HG02588 (cell line): ENCODE results near the gene NQO2.
"Not testable (repeated sequence)": the region's sequence is repeated elsewhere in the genome, so short reads cannot be mapped to it uniquely, and the experiment has no call there.

ENCODE experiments used
- ATAC-seq: cut with Tn5 transposase; IDR thresholded peaks from one replicate; pipeline ENCODE4 v1.9.1; 2021; ENCODE audit warnings: mild to moderate bottlenecking, moderate library complexity; ENCODE audit not compliant: unreplicated experiment

Gene NQO2

DNA sequence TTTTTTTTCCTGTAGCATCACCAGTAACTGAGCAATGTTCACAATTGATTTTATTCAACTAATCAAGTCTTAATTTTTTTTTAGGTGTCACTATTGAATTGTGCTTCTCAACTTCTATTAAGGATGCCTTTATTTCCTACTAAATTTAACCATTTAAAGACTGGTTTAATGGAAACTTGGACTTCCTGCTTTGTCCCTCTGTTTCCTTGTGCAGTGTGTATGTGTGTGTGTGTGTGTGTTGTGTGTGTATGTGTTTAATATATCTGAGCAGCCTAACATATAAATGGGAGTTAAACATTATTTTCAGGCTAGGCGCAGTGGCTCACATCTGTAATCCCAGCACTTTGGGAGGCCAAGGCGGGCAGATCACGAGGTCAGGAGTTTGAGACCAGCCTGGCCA is 30.1 kb upstream of the NQO2 start:
- ATAC-seq, result no peak

DNA sequence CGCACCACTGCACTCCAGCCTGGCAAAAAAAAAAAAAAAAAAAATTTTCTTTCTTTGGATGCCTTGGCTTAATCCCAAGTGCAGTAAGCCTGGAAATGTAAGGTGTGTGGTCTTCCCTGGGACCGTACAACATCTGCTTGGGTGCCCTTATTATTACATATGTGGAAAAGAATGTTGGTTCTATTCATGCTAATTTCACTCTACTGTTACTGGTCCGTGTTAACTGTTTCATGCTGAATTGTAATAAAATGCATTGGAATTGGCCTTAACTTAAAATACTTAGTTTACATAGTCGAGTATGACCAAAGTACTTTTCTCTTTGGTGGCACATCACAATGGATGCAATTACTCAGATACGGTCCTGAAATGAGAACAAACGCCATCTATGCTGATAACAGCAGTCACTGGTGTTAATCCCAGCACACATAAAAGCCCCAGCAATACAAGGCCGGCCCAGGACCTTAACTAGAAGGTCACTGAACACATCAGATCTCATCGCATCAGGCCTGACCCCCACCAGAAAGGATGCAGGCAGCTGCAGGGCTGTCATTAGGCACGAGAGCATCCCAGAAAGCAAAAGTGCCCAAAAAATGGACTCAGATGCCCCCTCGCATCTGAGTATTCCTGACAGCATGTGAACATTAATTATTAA is 29.5 kb upstream of the NQO2 start:
- ATAC-seq, result no peak

DNA sequence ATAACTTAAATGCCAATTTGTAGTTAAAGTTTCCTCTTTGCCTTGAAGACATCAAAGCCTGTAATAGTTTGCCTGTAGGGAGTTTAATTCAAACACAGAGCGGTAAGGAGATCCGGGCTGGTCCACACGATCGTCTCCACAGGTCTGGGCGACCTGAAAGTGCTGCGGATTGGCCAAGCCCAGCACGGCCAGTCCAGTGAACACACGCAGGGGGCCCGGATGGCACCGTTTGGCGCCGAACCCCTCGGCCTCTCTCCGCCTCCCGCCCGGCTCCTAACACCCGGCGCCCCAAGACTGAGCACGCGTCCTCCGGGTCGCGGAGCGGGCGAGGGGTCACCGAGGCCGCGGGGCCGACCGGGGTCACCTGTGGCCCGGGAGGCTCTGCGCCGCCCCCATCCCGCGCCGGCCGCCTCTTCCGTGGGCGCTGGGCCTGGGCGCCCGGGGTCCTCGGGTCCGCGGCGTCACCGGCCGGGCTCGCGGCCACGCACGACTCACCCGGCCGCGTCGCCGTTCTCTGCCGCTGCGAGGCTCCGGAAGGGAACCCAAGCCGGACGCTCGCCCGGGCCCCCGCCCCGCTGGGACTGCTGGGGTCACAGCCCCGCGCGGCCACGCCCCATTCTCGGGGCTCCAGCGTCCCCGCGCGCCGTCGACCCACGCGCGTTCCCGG is 28.8 kb upstream of the NQO2 start:
- ATAC-seq, result no peak

DNA sequence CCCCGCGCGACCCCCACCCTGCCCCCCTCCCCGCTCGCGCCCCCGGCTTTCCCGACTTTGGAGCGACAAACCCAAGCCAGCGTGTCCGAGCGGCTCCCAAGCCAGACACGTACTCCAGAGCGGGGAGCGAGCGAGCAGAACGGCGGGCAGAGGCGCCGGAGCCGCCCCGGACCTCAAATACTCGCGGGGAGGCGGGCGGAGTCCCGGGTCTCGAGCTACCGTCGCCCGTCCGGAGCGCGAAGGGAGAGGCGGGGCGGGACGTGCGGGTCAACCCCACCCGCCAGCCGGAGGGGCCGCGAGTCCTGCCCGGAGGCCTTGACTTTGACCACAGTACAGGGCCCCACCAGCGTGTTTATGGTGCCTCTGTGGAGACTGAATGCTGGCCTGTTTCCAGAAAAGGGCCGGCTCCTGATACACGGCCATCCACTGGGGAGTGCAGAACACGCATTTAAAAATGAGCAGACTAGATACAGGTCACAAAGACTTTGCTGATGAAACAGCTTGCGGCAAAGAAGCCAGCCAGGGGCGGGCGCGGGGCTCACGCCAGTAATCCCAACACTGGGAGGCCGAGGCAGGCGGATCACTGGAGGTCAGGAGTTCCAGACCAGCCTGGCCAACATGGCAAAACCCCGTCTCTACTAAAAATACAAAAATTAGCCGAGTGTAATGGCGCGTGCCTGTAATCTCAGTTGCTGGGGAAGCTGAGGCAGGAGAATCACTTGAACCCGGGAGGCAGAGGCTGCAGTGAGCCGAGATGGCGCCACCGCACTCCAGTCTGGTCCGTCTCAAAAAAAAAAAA is 28.1 kb upstream of the NQO2 start, which contains the start of gene SERPINB6:
TSS of gene SERPINB6 (minus strand) at position 148 of the 799 bp plus-strand sequence. CDS start 12,235 bp downstream, outside the sequence.
- ATAC-seq, result no peak

DNA sequence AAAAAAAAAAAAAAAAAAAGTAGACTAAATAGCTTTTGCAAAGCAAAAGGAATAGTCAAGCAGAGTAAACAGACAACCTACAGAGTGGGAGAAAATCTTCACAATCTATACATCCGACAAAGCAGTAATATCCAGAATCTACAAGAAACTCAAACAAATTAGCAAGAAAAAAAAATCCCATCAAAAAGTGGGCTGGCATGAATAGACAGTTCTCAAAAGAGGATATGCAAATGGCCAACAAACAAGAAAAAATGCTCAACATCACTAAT is 27.5 kb upstream of the NQO2 start:
- not testable (repeated sequence) for ATAC-seq

DNA sequence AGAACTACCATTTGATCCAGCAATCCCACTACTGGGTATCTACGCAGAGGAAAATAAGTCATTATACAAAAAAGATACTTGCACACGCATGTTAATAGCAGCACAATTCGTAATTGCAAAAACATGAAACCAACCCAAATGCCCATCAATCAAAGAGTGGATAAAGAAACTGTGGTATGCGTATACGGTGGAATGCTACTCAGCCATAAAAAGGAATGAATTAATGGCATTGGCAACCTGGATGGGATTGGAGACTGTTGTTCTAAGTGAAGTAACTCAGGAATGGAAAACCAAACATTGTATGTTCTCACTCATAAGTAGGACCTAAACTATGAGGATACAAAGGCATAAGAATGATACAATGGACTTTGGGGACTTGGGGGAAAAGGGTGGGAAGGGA is 27.0 kb upstream of the NQO2 start:
- not testable (repeated sequence) for ATAC-seq

DNA sequence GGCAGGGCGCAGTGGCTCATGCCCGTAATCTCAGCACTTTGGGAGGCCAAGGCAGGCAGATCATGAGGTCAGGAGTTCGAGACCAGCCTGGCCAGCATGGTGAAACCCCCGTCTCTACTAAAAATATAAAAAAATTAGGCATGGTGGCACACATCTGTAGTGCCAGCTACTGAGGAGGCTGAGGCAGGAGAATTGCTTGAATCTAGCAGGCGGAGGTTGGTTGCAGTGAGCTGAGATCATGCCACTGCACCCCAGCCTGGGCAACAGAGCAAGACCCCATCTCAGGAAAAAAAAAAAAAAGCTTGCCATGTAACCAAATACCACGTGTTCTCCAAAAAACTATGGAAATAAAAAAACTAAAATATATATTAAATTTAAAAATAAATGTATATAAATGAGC is 26.5 kb upstream of the NQO2 start:
- ATAC-seq, result not testable (repeated sequence)

DNA sequence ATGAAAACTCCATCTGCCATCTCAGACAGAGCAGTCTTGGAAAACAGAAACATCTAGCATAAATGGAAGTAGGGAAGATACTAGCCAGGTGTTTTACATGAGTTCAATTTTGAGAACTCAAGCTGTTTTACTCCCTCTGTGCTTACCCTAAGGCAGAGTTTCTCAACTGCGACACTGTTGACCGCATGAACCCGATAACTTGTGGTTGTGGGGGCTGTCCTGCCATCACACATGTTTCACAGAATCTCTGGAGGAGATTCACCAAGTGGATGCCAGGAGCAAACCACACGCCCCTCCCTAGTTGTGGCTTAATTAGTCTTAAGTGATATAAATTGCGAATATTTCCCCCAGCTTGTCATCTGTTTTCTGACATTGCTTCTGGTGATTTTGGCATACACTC is 26.0 kb upstream of the NQO2 start:
- ATAC-seq, result no peak

DNA sequence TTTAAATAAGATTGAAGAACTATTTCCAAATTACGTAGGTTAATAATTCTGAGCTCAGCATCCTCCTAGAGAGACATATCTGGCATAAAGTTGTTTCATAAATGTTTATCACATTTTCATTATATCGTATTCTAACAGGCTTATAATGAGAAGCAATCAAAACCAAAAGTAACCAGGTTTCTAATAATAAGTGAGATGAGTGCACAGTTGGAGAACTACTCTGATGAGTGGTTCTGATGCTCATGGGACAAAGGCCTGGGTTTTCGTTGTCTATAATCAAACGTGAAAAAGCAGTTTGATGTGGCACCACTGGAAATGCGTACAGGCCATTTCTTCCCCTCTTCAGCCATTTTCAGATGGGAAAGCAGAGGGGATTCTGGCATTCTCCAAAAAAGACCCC is 23.6 kb upstream of the NQO2 start:
- ATAC-seq, result no peak

DNA sequence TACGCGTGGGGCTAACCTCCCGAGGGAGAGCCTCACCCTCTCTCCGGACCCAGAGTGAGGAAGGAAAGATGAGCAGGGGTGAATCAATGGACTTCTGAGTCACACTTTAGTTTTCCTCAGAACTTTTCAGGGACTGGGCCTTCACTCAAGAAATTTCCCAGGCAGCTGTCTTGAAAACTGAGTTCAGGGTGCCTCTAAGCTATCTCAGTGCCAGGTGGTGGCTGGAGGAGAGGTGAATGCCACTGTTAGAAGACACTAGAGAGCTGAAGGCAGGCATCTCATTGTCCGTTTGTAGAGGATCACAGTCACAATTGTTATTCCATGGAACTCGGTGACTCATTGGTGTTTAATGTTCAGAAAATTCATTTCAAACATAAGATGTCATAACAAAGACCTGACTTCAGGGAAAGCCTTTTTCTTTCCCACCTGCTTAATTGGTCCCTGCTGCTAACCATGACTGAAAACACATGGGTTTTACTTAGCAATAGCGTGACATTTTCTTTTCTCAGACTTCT is 23.1 kb upstream of the NQO2 start:
- no peak for ATAC-seq

DNA sequence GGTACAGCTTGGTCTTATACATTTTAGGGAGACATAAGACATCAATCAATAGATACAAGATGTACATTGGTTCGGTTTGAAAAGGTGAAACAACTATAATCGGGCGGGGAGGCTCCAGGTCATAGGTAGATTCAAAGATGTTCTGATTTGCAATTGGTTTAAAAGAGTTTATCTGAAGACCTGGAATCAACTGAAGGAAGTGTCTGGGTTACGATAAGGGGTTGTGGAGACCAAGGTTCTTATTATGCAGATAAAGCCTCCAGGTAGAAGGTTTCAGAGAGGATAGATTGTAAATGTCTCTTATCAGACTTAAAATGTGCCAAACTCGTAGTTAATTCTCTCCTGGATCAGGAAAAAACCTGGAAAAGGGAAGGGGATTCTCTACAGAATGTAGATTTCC is 22.4 kb upstream of the NQO2 start:
- ATAC-seq, result no peak

DNA sequence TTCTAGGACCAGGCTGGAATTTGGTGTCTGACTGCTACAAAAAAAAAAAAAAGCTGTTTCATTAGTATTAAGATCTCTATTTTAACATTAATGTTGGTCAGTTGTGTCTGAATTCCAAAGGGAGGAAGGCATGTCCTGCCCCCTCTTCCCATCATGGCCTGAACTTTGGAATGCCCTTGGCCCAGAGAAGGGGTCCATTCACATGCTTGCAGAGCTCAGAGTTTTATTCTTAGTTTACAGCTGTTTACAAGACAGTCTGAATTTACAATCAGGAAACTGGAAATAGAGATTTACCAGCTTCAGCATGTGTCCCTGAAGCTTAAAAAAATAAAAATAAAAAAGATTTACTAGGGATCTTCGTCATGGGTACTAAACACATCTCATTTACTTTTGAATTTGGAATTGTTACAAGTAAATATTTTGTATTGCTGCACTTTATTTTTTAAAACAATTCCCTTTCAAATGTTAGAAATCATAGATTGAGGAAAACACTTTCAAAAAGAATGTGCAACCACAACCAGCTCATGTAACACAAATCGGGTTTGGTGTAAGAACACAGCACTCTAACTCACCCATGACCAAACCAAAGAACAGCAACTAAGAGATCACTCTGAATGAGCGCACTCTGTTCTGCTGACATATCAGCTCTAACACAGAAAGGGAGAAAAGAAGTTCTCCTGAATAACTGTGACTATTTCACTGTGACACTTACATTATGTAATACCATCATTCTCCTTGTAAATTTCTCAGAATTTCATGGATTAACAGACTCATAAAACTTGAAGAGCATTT is 21.7 kb upstream of the NQO2 start:
- ATAC-seq, result no peak

DNA sequence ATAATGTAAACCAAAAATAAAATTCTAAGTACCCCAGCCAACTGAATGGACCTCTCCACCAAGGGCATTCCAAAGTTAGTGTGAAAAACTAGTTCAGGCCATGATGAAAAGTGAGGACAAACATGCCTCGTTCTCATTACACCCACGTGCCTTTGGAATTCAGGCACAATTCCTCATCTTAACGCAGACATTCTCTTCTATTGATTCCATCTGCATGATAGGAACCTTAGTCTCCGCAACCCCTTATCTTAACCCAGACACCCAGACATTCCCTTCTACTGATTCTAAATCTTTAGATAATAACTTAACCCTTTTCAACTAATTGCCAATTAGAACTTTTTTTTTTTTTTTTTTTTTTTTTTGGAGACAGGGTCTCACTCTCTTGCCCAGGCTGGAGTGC is 20.8 kb upstream of the NQO2 start:
- no peak for ATAC-seq

DNA sequence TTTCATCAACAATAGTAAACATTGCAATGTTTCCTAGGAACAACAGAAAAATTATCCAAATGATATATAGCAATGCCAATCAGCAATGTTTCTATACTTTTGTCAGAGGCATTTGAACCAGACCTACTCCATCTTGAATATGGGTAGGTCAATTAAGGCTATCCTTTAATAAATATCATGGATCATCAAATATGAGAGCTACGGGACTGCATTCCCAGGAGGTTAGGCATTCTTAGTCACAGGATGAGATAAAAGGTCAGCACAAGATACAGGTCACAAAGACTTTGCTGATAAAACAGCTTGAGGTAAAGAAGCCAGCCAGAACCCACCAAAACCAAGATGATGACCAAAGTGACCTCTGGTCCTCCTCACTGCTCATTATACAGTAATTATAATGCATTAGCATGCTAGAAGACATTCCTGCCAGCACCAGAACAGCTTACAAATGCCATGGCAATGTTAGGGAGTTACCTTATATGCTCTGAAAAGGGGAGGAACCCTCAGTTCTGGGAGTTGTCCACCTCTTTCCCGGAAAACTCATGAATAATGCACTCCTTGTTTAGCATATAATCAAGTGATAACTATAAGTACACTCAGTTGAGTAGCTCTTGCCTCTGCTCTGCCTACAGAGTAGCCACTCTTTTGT is 19.8 kb upstream of the NQO2 start:
- ATAC-seq, result no peak

DNA sequence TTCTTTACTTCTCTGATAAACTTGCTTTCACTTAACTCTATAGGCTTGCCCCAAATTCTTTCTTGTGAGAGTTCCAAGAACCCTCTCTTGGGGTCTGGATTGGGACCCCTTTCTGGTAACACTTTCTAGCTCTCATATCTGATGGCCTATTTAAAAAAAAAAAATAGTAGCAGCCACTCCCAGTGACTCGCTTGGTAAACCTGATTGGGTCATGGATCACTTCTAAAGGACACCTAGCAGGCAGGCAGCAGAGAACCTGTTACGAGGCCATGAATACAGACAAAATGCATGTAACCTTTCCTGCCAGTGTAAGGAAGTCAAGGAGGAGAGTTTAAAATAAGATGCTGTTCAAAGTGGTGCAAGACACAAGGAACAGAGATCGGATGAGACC is 19.2 kb upstream of the NQO2 start:
- ATAC-seq, result no peak

DNA sequence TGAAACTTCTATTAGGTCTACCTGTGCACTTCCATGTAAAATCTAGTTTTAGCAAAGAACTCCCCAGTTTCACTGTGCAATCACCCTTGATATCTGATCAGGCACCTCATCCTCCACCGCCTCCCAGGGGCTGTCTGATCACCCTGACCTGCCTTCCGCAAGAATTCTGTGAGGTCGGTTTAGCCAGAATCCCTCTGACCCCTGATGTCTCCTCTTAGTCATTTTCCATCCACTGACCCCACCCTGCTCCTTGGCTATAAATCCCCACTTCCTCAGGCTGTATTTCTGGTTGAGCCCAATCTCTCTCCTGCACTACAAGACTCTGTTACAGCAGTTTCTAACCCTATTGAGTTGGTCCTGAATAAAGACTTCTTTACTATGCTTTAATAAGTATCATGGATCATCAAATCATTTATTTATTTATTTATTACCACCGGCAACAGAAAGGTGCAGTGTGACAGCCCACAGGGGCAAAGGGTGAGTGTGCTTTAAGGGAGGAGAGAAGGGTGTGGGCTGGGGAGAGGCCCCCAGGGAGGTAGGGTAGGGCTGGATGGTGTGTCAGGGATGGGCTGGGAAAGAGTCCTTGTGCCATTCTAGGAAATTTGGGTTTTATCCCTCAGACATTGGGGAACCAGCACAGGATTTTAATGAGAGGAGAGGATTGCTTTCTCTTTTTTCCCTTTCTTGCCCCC is 17.1 kb upstream of the NQO2 start:
- ATAC-seq, result no peak

DNA sequence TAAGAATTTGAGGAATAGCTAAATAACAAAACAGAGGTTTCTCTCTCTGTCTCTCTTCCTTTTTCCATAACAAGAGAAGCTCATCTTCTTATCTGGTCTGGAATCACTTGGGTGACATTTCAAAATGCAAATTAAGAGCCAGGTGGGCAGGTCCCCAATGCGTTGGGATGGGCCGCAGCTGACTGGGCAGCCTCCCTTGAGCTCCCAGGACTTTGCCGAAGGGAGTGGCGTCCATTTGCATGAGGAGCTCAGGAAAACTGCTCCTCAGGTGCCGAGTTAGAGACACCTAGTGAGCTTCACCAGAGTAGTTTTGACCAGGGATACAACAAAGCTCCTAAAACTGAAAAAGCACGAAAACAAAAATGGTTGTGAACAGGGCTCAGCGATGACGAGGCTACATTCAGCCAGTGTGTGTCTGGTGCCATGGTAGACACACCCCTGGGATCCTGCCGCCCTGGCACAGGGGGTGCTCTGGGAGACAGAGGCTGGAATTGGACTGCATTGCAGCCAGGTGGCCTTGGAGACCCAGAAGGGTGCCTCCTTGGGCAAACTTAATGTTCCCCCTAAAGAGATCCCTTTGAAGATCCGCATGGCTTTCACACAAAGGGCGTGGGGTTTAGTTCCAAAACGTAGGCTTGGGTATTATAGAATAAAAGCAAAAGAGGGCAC is 14.8 kb upstream of the NQO2 start:
- ATAC-seq, result no peak

DNA sequence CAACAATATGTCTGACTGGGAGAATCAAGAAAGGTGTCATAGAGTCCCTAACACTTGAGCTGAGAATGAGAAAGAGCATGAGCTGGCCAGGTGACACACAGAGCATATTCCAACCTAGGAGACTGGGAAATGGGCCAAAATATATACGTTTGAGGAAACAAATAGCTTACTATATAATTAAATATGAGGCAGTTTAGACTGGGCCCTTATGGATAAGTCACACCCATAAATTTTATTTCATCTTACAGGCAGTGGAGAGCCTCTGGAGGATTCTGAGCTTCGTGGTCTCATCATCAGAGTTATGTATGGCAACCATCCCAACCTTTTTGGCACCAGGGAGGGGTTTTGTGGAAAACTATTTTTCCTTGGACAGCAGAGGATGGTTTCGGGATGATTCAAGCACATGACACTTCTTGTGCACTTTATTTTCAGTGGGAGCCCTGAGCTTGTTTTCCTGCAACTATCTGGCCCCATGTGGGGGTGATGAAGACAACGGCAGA is 12.9 kb upstream of the NQO2 start:
- no peak for ATAC-seq

DNA sequence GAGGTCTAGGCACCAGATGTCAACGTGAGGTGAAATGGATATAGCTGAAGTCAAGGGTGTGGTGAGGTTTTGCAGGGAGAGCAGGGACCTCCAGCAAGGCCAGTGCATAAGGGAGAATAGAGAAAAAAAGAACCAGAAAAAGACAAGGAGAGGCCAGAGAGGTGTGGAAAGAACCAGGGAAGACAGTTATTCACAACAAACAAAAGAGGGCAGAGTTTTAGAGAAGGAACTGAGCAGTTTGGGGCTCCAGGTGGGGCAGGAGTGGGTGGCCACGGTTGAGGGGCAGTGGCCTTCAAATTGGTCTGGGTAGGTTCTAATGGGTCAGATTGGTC is 11.6 kb upstream of the NQO2 start:
- no peak for ATAC-seq
